Suppressor macrophage (primary cell): Measurements from ENCODE around the gene PNPLA2.

ENCODE experiments used
- DNase-seq, 4 experiments: peaks; one replicate each; pipeline ENCODE4 v3.0.0-alpha.2; 2020 to 2022

Gene PNPLA2

GRCh38 chr11:831118-831864 lies 12.6 kb downstream of the PNPLA2 start:
- DNase-seq, result no peak

GRCh38 chr11:831961-832528 lies 13.3 kb downstream of the PNPLA2 start:
- DNase-seq, result no peak

- DNase-seq, result peak; percentile 65 to 89 (median 78)
Measured at GRCh38 chr11:832529-833113, 13.9 kb downstream of the PNPLA2 start, which contains the start of gene CD151. Gene CD151, plus strand, starts transcription at chr11:832952. Its CDS starts 3,118 bp downstream, at chr11:836070.

GRCh38 chr11:833114-833791 lies 14.5 kb downstream of the PNPLA2 start:
- DNase-seq, result peak; percentile 48 to 82 (median 65)

GRCh38 chr11:833849-834311 lies 15.2 kb downstream of the PNPLA2 start:
- DNase-seq, result peak in 1 of 4 experiments; percentile 52

- peak; percentile 60 to 79 (median 73) for DNase-seq
Measured at GRCh38 chr11:834371-835316, 15.9 kb downstream of the PNPLA2 start.

GRCh38 chr11:836274-836673 lies 17.6 kb downstream of the PNPLA2 start:
- DNase-seq, result no peak

GRCh38 chr11:836700-837099 lies 18.0 kb downstream of the PNPLA2 start:
- DNase-seq, result no peak

- no peak for DNase-seq
Measured at GRCh38 chr11:837189-837989, 18.7 kb downstream of the PNPLA2 start.

GRCh38 chr11:837990-838307 lies 19.2 kb downstream of the PNPLA2 start:
- no peak for DNase-seq

- DNase-seq, result no peak
Measured at GRCh38 chr11:838441-839279, 19.9 kb downstream of the PNPLA2 start.

- no peak for DNase-seq
Measured at GRCh38 chr11:839280-839623, 20.5 kb downstream of the PNPLA2 start.

- peak in 1 of 4 experiments; percentile 50 for DNase-seq
Measured at GRCh38 chr11:839875-840617, 21.3 kb downstream of the PNPLA2 start.

GRCh38 chr11:841981-842369 lies 23.3 kb downstream of the PNPLA2 start:
- DNase-seq, result no peak

GRCh38 chr11:842370-843002 lies 23.8 kb downstream of the PNPLA2 start, which contains the start of the genes POLR2L and TSPAN4:
Gene POLR2L, minus strand, starts transcription at chr11:842529. Its CDS starts 21 bp downstream, at chr11:842508.
Gene TSPAN4, plus strand, starts transcription at chr11:842852. Its CDS starts 7,453 bp downstream, at chr11:850305.
- DNase-seq, result peak; percentile 93 to 97 (median 94)

GRCh38 chr11:843086-843734 lies 24.5 kb downstream of the PNPLA2 start:
- peak in 1 of 4 experiments; percentile 36 for DNase-seq

- peak; percentile 90 to 95 (median 94) for DNase-seq
Measured at GRCh38 chr11:843818-844692, 25.3 kb downstream of the PNPLA2 start.
